PC-9 (cell line): Measurements from ENCODE around the gene SYT7. TPM values are rescaled to one million over a fixed set of nuclear protein-coding genes. Genes with fewer than 3 reads are reported as not detected.

Experiments
- BruUV-seq: library from RNA; stranded (reverse); fragments of 400-500 nt; replicated peaks from 2 replicates; lab custom pipeline; 2021; lab: Mats Ljungman, UMichigan
- CTCF ChIA-PET: fragments of 300-600 bp; sonication (Branson Sonifier 250); formaldehyde crosslinking; loops from one replicate; lab custom pipeline; 2022; ENCODE audit warnings: antibody characterized with exemption; lab: Charles Lee
- POLR2A ChIA-PET: fragments of 300-600 bp; sonication (Branson Sonifier 250); formaldehyde crosslinking; loops from one replicate; lab custom pipeline; 2022; ENCODE audit warnings: antibody characterized with exemption; ENCODE audit not compliant: unreplicated experiment; lab: Charles Lee
- DNase-seq, 2 experiments: peaks; one replicate each; pipeline versions ENCODE4 v3.0.0 to v3.0.0-alpha.2; 2015 to 2022; ENCODE audit warnings: mixed read lengths in 1 of 2
- H2AFZ ChIP-seq: fragments of 200-600 bp; sonication (generic); 2 replicates; pipeline ENCODE4 v1.8.1; 2017; ENCODE audit warnings: antibody characterized with exemption
- H3F3A ChIP-seq: fragments of 200-600 bp; sonication (generic); 2 replicates; pipeline ENCODE4 v1.8.1; 2017; ENCODE audit warnings: antibody characterized with exemption, mild to moderate bottlenecking, low read depth; ENCODE audit not compliant: insufficient read depth
- H3K27ac ChIP-seq: fragments of 200-600 bp; sonication (generic); 2 replicates; pipeline ENCODE4 v1.6.1; 2016; ENCODE audit warnings: mixed run types
- H3K27me3 ChIP-seq: fragments of 200-600 bp; sonication (generic); 2 replicates; pipeline ENCODE4 v1.6.1; 2016; ENCODE audit warnings: low read depth, mixed run types; ENCODE audit not compliant: insufficient read depth
- H3K36me3 ChIP-seq: fragments of 200-600 bp; sonication (generic); 2 replicates; pipeline ENCODE4 v1.6.1; 2016; ENCODE audit warnings: low read depth, mixed run types
- H3K4me1 ChIP-seq: fragments of 200-600 bp; sonication (generic); replicated peaks from 2 replicates; pipeline ENCODE4 v1.6.1; 2016; ENCODE audit warnings: mixed run types; ENCODE audit not compliant: insufficient read depth
- H3K4me2 ChIP-seq: fragments of 200-600 bp; sonication (generic); 2 replicates; pipeline ENCODE4 v1.6.1; 2017; ENCODE audit warnings: mixed run types
- H3K4me3 ChIP-seq: fragments of 200-600 bp; sonication (generic); 2 replicates; pipeline ENCODE4 v1.6.1; 2016; ENCODE audit warnings: mixed run types
- H3K79me2 ChIP-seq: fragments of 200-600 bp; sonication (generic); 2 replicates; pipeline ENCODE4 v1.6.1; 2017; ENCODE audit warnings: low read depth, mixed run types
- H3K9me2 ChIP-seq: fragments of 200-600 bp; sonication (generic); 2 replicates; pipeline ENCODE4 v1.8.1; 2017; ENCODE audit warnings: mild to moderate bottlenecking; ENCODE audit not compliant: insufficient read depth
- H3K9me3 ChIP-seq: fragments of 200-600 bp; sonication (generic); 2 replicates; pipeline ENCODE4 v1.8.1; 2016; ENCODE audit warnings: low read depth; ENCODE audit not compliant: insufficient read depth
- H4K20me1 ChIP-seq: fragments of 200-600 bp; sonication (generic); 2 replicates; pipeline ENCODE4 v1.8.1; 2017; ENCODE audit not compliant: insufficient read depth
- EZH2 ChIP-seq: fragments of 200-600 bp; sonication (generic); IDR thresholded peaks from 2 replicates; pipeline ENCODE4 v1.8.0; 2017; ENCODE audit warnings: antibody characterized with exemption, low read depth
- intact Hi-C: fragments of 100-400 bp; cut with micrococcal nuclease; formaldehyde crosslinking; loops from one replicate; pipeline ENCODE4 v1.10.0; 2022; ENCODE audit not compliant: unreplicated experiment
- total RNA-seq: library from RNA; stranded (reverse); gene quantifications from 2 replicates; pipeline ENCODE4 v1.2.3, GENCODE V29; 2021
- TF ChIP-seq, protein P1 (sequence below): fragments of 200-600 bp; sonication (generic); conservative IDR thresholded peaks from 2 replicates; pipeline ENCODE4 v1.6.1; 2017; ENCODE audit warnings: mixed run types, antibody characterized with exemption, mild to moderate bottlenecking, moderate library complexity

The SYT7 gene
- total RNA-seq, 1 experiment from 2014 or later: 4.0 TPM

DNA sequence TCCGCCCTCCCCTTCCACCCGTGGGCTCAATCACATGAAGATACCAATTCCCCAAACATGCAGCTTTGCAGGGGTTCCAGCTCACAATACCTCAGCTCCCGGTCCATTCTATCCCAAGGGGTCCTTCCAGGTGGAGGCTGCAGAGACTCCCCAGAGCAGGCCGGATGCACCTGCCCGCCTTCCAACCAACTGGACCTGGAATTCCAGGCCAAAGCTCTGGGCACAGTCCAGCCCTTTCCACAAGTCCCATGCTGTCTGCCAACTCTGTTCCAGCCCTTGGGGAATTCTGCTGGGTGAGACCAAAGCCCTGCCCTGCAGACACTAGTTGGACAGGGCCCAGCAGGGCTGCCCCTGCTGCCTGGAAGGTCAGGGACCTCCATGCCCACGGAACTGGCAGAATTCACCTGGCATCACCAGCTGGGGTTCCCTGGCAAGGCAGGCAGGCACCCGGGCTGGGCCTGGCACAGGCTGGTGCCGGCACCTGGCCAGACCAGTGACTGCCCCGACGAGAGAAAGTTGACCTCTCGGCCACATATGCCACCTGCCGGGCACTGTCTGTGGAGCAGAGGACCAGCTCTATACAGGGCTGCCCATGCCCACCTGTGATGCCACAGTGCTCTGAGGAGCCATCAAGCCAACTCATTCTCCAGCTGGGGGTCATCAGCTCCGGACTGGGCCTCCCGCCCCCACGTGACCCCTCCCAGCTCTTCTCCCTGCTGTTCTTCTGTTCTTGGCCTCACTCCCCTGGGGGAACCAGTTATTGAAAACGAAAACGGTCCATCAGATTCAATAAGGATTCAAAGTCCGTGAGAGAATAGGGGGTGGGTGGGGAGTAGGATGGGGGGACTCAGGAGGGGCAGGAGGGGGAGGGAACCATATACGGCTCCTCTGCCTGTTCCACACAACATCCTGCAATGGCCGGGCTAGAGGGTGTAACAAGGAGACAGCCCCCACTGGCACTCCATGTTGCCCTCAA is 4.7 kb downstream of the SYT7 start:
- DNase-seq: no peak
- Histone ChIP-seq H3K27me3 (peaks cover 17% of the 10 kb centered on the region), H3K4me1 (peaks cover 4% of the 10 kb centered on the region; the same call in 1 of the 2 replicates), H3K27ac (no peak overlapping the region), H3K4me3 (no peak overlapping the region), H3F3A (no peaks in the 10 kb centered on the region), H3K79me2 (no peaks in the 10 kb centered on the region), H2AFZ (no peak overlapping the region), H3K36me3 (no peaks in the 10 kb centered on the region), H3K9me2 (no peaks in the 10 kb centered on the region), H4K20me1 (peaks cover 5% of the 10 kb centered on the region), H3K9me3 (no peaks in the 10 kb centered on the region), H3K4me2 (no peak overlapping the region)
- ChIA-PET POLR2A (interaction anchor here (0.7 kb wide), 1 partner anchor 159 kb away, joined by 3 read pairs; no protein-coding TSS in a partner anchor), CTCF (interaction anchor here (0.6 to 0.7 kb wide), 3 partner anchors 11 to 513 kb away, joined by 3 to 4 read pairs (median 3); no protein-coding TSS in a partner anchor)
- TF ChIP-seq, protein P1, sequence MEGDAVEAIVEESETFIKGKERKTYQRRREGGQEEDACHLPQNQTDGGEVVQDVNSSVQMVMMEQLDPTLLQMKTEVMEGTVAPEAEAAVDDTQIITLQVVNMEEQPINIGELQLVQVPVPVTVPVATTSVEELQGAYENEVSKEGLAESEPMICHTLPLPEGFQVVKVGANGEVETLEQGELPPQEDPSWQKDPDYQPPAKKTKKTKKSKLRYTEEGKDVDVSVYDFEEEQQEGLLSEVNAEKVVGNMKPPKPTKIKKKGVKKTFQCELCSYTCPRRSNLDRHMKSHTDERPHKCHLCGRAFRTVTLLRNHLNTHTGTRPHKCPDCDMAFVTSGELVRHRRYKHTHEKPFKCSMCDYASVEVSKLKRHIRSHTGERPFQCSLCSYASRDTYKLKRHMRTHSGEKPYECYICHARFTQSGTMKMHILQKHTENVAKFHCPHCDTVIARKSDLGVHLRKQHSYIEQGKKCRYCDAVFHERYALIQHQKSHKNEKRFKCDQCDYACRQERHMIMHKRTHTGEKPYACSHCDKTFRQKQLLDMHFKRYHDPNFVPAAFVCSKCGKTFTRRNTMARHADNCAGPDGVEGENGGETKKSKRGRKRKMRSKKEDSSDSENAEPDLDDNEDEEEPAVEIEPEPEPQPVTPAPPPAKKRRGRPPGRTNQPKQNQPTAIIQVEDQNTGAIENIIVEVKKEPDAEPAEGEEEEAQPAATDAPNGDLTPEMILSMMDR: no peak
- no peak for TF ChIP-seq EZH2
- BruUV-seq: no TSS peak
- intact Hi-C loops: no loop called here

GRCh38 chr11:61574611-61575010 is 6.3 kb downstream of the SYT7 start:
- no peak overlapping the region for H3K4me3 ChIP-seq
- TF ChIP-seq, protein P1: no peak
- no peak for TF ChIP-seq EZH2

GRCh38 chr11:61572913-61573312 is 8.0 kb downstream of the SYT7 start:
- CTCF ChIA-PET: no interaction called here
- Histone ChIP-seq H3K27me3 (peaks cover 26% of the 10 kb centered on the region), H3K4me3 (no peak overlapping the region), H3K4me2 (no peak overlapping the region), H4K20me1 (peaks cover 16% of the 10 kb centered on the region), H3K79me2 (no peaks in the 10 kb centered on the region), H3K4me1 (0 out of 2 replicates have a peak, but pooled peaks cover 1% of the 10 kb centered on the region), H3K9me2 (no peaks in the 10 kb centered on the region), H3K27ac (no peak overlapping the region), H3K9me3 (no peaks in the 10 kb centered on the region), H3K36me3 (no peaks in the 10 kb centered on the region), H3F3A (no peaks in the 10 kb centered on the region), H2AFZ (no peak overlapping the region)
- TF ChIP-seq, protein P1: no peak
- no peak for TF ChIP-seq EZH2
- POLR2A ChIA-PET: no interaction called here
- BruUV-seq: no TSS peak
- intact Hi-C loops: no loop called here
- no peak for DNase-seq

More at GRCh38 chr11:61574611-61575010, 6.3 kb downstream of the SYT7 start:
- Histone ChIP-seq H4K20me1 (peaks cover 9% of the 10 kb centered on the region), H2AFZ (no peak overlapping the region), H3K27ac (no peak overlapping the region), H3K9me2 (no peaks in the 10 kb centered on the region), H3K36me3 (no peaks in the 10 kb centered on the region), H3K4me1 (no peaks in the 10 kb centered on the region), H3F3A (no peaks in the 10 kb centered on the region), H3K4me2 (no peak overlapping the region), H3K79me2 (no peaks in the 10 kb centered on the region), H3K9me3 (no peaks in the 10 kb centered on the region), H3K27me3 (peaks cover 15% of the 10 kb centered on the region)
- BruUV-seq: no TSS peak
- no peak for DNase-seq
- ChIA-PET CTCF (interaction anchor here (0.6 kb wide), 1 partner anchor 9 kb away, joined by 3 read pairs; no protein-coding TSS in a partner anchor), POLR2A (no interaction called here)
- intact Hi-C loops: no loop called here
